ENCODE results near the gene ZXDA.
"Not testable (repeated sequence)": the region's sequence is repeated elsewhere in the genome, so short reads cannot be mapped to it uniquely, and the experiment has no call there.

Gene ZXDA, protein sequence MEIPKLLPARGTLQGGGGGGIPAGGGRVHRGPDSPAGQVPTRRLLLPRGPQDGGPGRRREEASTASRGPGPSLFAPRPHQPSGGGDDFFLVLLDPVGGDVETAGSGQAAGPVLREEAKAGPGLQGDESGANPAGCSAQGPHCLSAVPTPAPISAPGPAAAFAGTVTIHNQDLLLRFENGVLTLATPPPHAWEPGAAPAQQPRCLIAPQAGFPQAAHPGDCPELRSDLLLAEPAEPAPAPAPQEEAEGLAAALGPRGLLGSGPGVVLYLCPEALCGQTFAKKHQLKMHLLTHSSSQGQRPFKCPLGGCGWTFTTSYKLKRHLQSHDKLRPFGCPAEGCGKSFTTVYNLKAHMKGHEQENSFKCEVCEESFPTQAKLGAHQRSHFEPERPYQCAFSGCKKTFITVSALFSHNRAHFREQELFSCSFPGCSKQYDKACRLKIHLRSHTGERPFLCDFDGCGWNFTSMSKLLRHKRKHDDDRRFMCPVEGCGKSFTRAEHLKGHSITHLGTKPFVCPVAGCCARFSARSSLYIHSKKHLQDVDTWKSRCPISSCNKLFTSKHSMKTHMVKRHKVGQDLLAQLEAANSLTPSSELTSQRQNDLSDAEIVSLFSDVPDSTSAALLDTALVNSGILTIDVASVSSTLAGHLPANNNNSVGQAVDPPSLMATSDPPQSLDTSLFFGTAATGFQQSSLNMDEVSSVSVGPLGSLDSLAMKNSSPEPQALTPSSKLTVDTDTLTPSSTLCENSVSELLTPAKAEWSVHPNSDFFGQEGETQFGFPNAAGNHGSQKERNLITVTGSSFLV

DNA sequence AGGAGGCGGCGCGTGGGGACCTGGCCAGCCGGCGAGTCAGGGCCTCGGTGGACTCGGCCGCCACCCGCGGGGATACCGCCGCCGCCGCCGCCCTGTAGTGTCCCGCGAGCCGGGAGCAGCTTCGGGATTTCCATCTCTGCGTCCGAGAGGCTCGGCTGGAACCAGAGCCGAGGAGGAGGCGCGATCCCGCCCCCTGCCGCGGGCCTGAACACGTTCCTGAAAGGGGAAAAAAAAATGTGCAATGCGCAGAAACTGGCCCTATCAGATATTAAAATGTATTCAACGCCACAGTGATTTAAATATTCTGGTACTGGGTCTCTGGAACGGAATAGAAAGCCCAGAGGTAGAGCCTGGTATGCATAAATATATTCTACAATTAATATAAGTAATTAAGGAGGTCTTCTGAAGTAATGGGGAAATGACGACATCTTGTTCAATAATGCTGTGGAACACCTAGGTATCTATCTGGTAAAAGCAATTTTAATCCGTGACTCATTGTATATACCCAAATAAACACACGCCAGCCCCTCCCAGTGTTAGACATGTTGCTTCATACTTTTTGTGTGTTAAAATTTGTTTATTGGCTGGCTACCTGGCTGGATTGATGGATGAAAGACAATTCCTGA is at the start of gene ZXDA:
TSS of gene ZXDA (minus strand) at position 172 of the 626 bp plus-strand sequence. CDS start at position 134, 38 bp downstream.
- DNase-seq (ENCODE audit: low read depth), result not testable (repeated sequence)
- peak within 1 kb of the TSS; percentile 55 for H3K4me3 ChIP-seq (ENCODE audit: low read depth, low read length)

DNA sequence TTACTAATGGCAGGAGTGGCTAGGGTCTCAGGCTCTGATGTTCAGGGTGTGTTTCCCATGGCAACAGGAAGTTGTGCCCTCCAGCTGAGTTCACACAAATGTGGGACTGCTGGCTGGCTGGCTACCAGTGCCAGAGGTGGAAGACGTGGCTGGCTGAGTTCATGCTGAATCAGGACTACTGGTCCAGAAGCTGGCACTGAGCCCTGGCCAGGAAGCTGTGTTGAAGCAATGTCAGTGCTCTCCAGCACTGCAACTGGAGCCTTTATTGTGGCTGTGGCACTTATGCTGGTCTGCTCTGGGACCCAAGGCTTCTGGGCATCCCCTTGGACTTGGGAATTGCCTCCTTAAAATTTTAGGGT is 42.0 kb upstream of the ZXDA start:
- no peak for DNase-seq (ENCODE audit: low read depth)
- TF ChIP-seq, protein P1, sequence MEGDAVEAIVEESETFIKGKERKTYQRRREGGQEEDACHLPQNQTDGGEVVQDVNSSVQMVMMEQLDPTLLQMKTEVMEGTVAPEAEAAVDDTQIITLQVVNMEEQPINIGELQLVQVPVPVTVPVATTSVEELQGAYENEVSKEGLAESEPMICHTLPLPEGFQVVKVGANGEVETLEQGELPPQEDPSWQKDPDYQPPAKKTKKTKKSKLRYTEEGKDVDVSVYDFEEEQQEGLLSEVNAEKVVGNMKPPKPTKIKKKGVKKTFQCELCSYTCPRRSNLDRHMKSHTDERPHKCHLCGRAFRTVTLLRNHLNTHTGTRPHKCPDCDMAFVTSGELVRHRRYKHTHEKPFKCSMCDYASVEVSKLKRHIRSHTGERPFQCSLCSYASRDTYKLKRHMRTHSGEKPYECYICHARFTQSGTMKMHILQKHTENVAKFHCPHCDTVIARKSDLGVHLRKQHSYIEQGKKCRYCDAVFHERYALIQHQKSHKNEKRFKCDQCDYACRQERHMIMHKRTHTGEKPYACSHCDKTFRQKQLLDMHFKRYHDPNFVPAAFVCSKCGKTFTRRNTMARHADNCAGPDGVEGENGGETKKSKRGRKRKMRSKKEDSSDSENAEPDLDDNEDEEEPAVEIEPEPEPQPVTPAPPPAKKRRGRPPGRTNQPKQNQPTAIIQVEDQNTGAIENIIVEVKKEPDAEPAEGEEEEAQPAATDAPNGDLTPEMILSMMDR (IDR thresholded peaks at IDR 0.05; ENCODE audit: low read depth, low read length, missing control alignments), result no peak
- no peak overlapping the region for H3K4me3 ChIP-seq (ENCODE audit: low read depth, low read length)

DNA sequence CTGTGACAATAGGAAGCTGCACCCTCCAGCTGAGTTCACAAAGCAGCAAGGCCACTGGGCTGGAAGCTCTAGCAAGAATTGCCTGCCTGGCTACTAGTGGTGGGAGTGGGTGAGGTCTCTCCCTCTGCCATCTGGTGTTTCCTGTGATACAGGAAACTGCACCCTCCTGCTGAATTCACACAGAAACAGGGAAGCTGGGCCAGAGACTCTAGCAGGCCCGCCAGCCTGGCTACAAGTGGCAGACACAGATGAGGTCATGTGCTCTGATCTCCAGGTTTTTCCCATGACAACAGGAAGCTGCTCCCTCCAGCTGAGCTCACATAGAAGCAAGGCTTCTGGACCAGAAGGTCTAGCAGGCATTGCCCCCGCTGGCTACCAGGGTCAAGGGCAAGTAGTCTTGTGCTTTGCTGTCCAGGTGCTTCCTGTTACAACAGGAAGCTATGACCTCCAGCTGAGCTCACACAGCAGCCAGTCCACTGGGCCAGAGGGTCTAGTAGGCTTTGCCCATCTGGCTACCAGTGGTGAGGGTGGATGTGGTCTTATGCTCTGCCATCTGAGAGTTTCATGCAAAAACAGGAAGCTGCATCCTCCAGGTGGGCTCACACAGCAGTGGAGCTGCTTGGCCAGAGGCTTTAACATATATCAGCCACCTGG is 41.5 kb upstream of the ZXDA start:
- H3K4me3 ChIP-seq (ENCODE audit: low read depth, low read length), result no peak overlapping the region
- no peak for DNase-seq (ENCODE audit: low read depth)
- TF ChIP-seq, protein P1 (IDR thresholded peaks at IDR 0.05; ENCODE audit: low read depth, low read length, missing control alignments), result no peak

DNA sequence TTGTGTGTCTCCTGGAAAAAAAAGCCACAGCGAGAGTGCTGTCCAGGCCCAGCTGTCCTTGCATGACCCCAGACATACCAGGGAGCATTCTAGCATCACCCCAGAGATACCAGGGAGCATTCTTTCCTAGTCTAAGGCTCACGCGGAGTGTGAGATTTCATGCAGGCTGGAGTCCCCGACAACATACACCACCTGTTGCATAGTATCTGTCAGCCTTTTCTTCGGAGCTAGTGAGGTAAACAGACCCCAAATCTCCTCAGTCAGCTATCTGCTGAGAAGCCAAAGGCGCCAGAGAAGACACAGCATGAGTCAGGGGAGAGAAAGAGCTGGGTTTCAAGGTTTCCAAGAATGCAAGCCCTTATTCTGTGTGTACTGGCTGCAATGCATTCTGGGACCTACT is 23.1 kb upstream of the ZXDA start:
- H3K4me3 ChIP-seq (ENCODE audit: low read depth, low read length), result no peak overlapping the region
- no peak for DNase-seq (ENCODE audit: low read depth)
- TF ChIP-seq, protein P1 (IDR thresholded peaks at IDR 0.05; ENCODE audit: low read depth, low read length, missing control alignments), result no peak

DNA sequence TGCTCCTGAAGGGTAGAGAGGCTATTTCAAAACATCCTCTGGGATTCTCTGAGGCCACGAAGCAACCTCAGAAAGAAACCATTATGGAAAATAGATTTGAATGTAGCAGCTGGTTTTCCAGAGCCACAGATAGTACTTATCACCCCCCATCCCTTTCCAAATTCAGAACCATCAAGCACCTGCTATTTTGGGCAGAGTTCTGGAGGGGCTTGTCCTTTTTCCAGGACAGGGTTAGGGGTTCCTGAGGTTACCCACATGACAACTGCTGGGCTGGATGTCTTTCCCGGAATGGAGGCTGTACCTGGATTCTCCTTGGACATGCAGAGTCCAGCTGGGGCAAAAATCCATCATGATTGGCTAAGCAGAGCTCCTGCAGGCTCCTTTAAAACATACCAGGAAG is 22.0 kb upstream of the ZXDA start:
- no peak for DNase-seq (ENCODE audit: low read depth)
- TF ChIP-seq, protein P1 (IDR thresholded peaks at IDR 0.05; ENCODE audit: low read depth, low read length, missing control alignments), result no peak
- H3K4me3 ChIP-seq (ENCODE audit: low read depth, low read length), result no peak overlapping the region

DNA sequence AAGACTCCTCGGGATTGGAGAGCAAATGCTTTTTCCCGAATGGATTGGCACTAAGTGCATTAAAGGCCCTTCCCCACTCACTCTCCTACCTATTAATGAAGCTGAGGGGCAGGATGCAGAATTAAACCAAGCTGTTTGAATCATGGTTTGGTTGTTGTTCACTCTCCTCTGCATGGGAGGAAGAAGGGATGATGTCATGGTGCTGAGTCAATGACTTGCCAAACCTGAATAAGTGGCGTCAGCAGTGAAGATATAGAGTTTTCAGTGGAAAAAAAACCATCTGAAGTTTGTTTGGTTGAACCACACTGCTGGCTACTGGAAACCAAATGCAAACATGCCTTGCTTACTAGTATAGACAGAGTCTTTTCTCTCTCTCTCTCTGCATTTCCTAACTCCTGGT is 19.8 kb upstream of the ZXDA start:
- H3K4me3 ChIP-seq (ENCODE audit: low read depth, low read length), result no peak overlapping the region
- TF ChIP-seq, protein P1 (IDR thresholded peaks at IDR 0.05; ENCODE audit: low read depth, low read length, missing control alignments), result no peak
- no peak for DNase-seq (ENCODE audit: low read depth)

DNA sequence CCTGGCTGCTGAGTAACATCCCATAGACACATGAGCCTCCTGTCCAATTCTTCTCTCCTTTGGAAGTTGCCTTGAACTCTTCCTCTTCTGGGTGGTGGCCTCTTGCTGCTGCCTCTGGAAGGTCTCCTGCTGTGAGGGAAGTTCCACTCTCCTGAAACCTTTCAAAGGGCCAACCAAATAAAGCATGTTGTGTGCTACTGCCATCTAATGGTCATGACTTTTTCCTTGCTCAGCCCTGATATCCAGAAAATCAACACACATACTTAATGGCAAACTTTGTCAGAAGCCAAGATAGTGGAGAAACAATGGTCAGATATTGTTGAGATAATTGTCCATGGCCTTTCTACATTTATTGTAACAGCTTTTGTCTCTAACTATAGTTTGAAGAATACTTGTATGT is 19.1 kb upstream of the ZXDA start:
- no peak for DNase-seq (ENCODE audit: low read depth)
- TF ChIP-seq, protein P1 (IDR thresholded peaks at IDR 0.05; ENCODE audit: low read depth, low read length, missing control alignments), result peak; percentile 22
- H3K4me3 ChIP-seq (ENCODE audit: low read depth, low read length), result no peak overlapping the region

All from GM12864 (cell line).